ENCODE data around the gene KRTCAP2.
"Not testable (repeated sequence)": the region's sequence is repeated elsewhere in the genome, so short reads cannot be mapped to it uniquely, and the experiment has no call there.

KRTCAP2 gene

DNA sequence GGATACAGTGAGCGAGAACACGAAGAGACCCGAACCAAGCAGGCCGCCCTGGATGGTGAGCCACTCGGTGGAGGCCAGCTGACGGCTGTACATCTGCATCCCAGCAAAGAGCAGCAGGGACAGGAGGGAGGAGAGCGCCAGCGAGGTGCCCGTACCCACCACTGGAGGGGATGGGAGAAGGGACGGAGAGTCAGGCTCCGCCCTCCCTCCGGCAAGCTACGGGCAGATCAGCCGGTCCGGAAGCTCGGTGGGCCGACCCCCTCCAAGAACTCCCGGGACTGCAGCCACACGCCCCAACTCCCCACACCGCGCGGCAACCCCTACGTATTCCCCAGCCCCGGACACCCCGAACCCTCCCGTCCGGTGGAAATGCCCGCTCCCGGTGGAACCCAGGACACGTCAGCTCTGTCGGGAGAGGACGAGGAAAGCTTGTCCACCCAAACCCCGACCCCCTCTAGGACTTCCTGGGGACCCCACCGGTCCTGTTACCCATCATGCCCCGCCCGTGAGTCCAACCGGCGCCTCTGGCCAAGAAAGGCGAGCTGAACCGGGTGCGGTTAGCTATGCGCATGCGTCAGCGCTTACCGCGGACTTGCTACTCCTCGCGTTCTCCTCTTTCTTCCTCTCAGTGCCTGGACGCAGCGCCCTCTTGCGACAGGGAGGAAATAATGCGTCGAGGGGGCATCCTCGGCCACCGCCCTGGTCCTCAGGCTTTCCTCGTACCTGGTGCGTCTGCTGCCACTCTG is at the start of gene KRTCAP2:
Gene KRTCAP2, minus strand, starts transcription at position 573 of the 746 bp plus-strand sequence. Its CDS starts 80 bp downstream, at position 493.
- DNase-seq (ENCODE audit: low spot score): peak; percentile 96

DNA sequence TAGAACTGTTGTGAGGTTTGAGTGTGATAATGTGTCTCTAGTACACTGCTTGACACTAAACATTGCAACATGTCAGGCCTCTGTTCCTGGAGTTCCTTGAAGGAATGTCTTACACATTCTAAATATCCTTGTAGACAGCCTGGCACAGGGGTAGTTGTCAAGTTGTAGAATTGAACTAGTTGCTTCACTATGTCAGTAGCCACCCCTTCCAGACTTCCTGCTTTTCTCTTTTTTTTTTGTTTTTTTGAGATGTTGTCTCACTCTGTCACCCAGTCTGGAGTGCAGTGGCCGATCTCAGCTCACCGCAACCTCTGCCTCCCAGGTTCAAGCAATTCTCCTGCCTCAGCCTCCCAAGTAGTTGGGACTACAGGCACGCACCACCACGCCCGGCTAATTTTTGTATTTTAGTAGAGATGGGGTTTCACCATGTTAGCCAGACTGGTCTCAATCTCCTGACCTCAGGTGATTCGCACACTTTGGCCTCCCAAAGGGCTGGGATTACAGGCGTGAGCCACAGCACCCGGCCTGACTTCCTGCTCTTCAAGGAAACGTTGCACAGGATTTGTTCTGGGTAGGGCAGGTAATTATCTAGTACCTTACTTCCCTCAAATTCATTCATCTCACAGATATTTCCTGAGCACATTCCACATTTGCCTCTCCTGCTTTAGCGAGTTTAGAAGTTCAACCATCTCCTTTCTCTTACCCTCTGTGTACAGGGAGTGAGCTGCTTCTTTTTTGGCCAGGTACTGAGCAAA is 47.3 kb upstream of the KRTCAP2 start:
- not testable (repeated sequence) for DNase-seq (ENCODE audit: low spot score)

DNA sequence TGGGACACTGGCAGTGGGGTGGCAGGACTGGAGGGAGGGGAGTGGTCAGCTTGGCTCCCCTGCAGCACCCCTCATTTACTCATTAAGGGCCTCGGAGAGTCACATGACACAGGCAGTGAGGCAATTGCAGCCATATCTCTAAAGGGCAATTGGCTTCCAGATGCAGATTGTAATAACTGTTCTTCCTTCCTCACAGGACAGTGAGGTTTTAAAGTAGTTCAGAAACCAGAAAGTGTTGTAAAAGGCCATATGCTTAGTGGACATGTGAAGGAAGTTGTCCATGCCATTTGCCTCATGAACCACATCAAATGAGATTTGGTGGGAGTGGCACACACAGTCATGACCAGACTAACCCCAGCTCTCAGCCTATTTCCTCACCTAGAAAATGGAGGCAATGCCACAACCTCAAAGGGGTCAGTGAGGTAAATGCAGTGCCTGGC is 46.5 kb upstream of the KRTCAP2 start:
- DNase-seq (ENCODE audit: low spot score): peak; percentile 74

DNA sequence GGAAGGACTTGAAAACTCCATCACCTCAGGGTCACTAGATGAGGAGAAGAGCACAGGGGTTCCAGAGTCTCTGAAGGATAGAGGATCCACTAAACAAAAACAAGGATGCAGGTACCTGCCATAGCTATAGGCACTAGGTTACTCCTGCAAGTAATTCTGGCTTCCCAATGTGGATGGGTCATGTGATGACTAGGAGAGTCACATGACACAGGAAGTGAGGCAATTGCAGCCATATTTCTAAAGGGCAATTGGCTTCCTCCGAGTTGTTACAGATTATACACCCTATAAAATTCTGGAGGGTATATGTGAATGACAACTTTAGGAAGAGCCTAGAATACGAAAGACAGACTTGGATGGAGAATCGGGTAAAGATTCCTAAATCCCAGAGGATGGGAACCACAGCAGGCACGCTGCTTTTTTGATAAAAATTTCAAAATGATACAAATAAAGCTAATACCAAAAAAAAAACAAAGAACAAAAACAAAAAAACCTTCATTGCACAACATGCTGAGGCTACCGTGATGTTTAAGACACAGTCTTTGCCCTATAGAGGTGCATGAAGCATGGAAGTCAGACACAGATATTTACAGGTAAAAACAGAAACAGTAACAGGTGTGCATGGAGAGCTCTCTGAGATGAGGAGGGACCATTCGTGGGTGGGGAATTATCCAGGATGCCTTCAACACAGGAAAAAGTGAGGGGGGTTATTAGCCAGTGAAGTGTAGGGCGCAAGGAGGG is 45.9 kb upstream of the KRTCAP2 start:
- peak; percentile 93 for DNase-seq (ENCODE audit: low spot score)

DNA sequence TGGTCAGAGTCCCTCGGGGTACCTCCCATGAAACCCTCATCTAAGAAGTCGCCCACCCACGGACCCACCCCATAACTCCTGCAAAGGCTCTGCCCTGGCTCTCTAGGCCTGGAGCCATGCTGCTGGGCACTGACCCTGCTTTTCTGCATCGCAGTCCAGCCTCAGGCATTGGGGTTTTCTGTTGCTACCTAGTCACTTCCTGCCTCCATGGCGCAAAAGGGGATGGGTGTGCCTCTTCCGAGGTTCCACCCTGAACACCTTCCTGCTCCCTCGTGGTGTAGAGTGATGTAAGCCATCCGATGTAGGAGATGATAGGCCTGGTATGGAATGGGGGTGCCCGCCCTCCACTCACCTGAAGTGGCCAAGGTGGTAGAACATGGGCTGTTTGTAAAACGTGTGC is 41.6 kb upstream of the KRTCAP2 start:
- DNase-seq (ENCODE audit: low spot score): not testable (repeated sequence)

DNA sequence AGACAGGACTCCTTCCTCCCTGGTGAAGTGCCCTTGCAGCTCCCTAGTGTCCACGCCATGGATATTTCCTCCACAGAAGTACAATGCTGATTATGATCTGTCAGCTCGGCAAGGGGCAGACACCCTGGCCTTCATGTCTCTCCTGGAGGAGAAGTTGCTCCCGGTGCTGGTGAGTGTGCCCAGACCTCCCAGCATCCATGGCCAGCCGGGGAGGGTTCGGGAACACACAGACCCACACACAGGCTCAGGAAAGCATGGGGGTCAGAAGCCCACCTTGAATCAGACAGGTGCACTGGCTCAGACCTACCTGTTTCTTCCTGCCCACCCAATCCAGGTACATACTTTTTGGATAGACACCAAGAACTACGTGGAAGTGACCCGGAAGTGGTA is 38.9 kb upstream of the KRTCAP2 start:
- DNase-seq (ENCODE audit: low spot score): not testable (repeated sequence)

DNA sequence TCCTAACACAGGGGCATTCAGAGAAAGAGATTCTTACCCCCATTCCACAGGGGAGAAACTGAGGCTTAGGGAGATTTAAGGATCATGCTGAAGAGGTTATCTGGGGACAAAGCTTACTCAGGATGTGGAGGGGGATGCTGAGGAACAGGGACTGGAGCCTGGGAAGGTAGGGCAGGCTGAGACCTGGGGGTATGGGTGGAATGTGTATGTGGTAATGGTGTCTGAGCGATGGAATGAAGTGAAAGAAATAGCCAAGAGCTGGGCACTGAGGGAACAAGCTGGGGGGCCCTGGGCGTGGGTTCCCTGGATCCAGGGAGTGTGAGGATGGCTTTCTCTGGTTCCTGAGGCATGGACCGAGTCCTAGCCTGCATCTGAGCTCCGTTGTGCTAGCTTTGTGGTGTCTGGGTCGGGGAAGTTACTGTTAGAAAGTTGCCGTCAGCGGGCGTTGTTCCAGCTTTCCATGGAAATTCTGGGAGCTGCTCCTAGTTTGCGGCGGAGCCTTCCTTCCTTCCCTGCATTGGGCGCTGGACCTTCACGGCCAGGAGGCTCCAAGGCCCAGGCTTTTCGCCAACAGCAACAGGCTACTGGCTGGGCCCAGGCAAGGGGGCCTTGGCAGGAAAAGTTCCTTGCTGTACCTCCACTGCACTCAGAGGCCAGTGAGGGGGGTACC is 38.4 kb upstream of the KRTCAP2 start:
- not testable (repeated sequence) for DNase-seq (ENCODE audit: low spot score)

DNA sequence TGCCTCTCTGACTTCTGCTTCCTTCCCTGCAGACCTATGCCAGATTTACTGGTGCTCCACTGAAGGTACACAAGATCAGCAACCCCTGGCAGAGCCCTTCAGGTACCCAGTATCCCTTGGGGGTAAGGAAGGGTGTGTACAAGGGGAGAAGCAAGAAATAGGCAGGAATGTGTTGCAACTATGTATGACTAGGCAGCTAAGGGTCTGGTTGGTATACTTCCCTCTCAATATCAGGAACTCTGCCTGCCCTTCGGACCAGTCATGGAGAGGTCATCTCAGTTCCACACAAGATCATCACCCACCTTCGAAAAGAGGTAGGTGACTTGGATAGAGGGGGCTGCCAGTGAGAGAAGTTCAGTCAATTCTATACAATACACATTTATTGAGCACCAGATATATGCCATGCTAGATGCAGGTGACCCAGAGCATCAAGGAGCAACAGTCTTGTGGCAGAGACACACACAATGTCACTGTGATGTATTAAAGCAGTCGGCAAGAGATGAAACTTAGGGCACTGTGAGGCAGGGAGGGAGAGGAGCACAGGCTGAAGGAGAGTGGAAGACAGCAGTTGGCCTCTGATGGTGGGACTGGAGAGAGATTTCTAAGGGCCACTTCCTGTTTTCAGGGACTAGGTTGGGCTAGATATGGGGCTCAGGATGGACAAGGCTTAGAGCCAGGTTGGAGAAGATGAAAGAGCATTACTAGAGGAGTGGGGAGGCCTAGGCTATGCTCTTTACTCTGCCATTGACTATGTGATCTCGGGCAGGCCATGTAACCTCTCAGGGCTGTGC is 37.4 kb upstream of the KRTCAP2 start:
- DNase-seq (ENCODE audit: low spot score): no peak

DNA sequence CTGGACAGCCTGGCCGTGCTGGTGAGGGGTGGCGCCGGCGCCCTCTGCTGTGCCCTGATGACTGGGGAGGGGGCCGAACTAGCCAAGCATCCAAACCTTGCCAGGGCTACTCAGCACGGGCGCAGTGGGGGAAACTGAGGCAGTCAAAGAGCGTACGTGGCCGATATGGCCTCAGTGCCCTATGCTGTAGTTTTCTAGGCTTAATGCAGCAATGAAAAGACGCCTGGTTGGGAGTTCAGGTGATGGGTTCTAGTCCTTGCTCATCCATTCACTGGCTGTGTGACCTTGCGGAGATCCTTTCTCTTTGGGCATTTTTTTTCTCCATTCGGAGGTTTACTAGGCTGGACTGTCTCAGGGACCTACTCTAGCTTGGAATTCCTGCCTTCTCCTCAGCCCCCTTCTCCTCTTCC is 36.2 kb upstream of the KRTCAP2 start:
- no peak for DNase-seq (ENCODE audit: low spot score)

DNA sequence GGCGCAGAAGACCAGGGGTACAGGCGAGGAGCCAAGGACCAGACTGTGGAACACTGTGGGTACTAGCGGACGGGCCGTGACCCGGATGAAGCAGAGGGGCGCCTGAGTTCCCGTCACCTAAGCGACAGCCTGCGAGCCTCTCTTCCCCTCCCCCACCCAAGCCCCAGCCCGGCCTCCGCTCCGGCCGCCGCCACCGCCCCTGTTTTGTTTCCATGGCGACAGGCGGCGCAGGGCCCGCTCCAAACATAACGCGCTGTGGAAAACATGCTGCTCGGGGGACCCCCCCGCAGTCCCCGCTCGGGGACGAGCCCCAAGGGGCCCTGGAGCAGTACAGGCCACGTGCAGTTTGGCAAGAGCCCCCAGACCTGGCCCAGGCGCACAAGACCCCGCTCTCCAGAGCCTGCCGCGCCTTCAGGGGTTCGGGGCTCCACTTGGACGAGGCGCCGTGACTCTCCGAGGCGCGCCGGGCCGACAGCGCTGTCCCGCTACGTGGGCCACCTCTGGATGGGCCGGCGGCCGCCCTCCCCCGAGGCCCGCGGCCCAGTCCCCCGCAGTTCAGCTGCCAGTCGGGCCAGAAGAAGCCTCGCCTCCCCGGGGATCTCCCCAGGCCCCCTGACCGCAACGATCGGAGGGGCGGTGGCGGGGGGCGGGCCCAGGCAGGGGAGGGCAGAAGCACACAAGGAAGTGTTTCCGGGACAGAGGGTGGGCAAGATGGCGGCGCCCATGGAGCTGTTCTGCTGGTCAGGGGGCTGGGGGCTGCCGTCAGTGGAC is 35.6 kb upstream of the KRTCAP2 start, which contains the start of gene MTX1:
Gene MTX1, plus strand, starts transcription at position 155 of the 771 bp plus-strand sequence. Its CDS starts 110 bp downstream, at position 265.
- DNase-seq (ENCODE audit: low spot score): peak; percentile 76

DNA sequence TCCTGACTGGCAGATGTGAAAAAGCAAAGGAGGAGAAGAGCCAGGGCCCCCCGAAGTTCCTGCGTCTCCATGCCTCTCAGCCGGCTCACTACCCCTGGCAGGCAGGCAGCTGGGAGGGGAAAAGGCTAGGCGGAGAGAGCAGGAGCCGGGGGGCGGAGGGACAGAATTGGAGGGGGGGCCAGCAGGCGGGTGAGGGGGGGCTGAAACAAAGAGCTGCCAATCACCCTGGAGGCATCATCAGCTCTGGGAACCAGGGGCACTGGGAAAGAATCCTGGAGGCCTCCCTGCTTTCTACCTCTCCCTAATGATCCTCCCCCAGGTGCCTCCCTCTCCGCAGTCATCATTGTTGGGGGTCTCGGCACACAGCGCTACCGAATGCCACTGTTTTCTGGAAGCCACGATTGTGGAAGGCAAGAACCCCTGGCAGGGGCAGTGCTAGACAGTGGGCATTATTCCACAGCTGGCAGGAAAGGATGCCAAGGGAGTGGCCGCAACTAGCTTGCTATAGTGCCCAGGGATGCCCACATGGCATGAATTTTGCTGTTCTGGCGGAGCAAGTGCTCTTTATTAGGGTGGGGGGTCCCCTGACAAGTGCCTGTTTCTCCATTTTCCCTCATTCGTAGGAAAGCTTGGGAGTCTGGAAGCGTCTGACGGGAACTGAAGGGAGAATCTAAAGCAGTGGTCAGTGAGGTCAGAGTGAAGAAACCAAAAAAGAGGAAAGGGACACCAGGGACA is 34.9 kb upstream of the KRTCAP2 start, which contains the start of gene THBS3:
Gene THBS3, minus strand, starts transcription at position 92 of the 735 bp plus-strand sequence. Its CDS starts 21 bp downstream, at position 71.
- peak; percentile 71 for DNase-seq (ENCODE audit: low spot score)

DNA sequence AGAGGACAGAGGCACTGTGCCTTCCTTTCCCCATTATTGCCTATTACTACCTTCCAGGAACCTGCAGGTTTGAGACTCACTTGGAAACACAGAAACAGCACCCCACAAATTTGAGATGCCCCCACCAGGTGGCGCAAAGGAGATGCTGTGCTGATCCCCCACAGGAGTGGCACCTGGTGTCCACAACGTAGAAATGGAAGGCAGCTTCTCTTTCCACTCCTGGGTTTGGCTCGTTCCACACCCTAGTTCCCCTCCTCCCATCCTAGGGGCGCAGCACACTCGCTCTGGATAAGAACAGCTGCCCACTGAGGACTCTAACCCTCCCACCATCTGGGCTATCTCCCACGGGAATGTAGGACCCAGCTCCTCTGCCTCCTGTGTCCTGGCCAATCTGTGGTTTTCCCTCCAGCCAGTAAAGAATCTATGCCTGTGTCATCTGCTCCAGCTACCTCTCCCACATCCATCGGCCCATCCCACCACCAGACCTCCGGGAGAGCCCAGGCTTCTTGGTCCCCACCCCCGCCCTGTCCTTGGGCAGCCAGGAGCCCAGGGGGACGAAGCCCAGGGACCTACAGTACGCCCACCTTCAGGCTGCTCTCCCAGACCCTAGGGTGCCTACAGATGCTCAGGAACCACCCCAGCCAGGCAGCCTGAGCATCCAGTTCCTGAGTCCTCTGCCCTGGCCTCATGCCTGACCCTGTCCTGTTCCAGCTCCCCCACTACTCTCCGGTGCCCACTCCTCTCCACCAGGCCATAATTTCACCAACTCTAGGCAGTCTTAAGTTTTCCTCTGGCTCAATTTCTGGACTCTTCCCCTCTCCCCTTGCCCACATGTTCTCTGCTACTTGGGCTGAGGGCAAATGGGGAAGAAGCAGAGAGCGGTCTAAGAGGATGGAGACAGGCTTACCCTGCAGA is 34.0 kb upstream of the KRTCAP2 start:
- peak; percentile 73 for DNase-seq (ENCODE audit: low spot score)

DNA sequence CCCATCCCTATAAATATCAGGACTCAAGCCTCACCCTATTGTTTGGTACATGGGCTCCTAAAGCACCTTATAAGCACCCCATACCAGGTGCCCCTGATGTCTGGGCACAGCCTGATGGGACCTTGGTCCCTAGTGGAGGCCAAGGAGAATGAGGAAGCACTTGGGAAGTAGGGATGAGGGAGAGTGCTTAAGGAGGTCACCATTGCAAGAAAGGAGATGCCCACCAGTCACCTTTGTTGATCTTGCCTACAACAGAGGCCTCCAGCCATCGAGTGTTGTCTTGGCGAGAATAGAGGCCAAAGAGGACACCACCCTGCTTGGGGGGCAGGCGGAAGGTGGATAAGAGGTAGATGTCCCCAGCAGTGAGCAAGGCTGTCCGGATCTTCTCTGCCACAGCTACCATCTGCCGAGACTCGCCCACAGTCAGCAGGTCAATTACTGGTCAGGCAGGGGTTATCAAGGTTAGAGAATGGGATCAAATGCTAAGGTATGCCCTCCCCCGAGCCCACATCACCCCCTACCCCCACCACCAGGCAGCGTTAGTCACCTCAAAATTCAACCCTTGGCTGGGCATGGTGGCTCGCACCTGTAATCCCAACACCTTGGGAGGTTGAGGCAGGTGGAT is 33.0 kb upstream of the KRTCAP2 start:
- DNase-seq (ENCODE audit: low spot score): no peak

DNA sequence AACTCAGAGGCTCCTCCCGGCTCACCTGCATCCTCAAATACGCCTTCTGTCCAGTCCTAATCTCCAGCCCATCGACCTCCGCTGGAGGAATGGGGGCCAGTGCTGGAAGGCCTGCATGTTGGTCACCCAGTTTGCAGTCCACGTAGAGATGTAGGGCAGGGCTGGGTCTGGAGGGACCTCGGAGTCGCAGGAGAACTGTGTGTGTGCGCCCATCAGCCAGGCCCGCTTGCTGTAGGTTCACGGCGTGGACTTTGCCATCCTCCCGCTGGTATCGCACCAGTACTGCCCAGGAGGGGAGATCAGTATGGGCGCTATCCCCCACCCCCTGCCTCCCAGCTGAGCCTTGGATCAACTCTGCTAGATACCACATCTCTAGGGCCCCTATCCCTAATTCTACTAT is 31.9 kb upstream of the KRTCAP2 start:
- no peak for DNase-seq (ENCODE audit: low spot score)

DNA sequence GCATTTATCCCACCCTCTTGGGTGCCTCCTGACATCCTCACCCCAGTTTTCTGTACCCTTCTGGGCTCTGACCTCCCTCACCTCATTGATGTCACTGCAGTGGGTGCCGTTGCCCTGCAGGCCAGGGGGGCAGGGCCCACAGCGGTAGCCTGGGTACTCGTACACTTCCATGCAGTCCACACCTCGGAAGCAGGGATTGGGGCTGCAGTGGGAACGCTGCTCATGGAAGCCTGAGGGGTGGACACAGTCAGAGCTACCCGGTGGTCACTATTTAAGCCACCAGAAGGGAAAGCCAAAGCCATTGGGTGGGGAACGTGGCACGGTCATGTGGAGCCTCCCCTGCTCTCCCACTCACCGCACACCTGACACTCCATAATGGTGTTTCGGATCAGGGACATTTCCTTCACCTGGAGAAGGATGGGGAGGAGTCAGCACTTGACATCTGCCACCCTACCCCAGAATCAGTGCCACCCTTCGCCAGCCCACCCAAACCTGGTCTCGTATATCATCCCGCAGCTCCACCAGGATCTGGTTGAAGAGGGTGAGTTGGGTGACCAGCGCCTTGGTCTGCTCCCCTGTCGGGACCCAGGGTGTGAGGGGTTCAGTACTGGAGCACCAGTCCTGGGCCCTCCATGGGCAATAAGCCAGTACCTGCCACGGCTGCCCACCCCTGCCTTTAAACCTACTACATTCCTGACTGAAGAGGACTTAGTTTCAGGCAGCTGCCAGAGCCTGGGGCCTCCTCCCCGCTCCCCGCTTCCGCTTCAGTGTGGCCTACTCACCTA is 29.8 kb upstream of the KRTCAP2 start:
- DNase-seq (ENCODE audit: low spot score): no peak

DNA sequence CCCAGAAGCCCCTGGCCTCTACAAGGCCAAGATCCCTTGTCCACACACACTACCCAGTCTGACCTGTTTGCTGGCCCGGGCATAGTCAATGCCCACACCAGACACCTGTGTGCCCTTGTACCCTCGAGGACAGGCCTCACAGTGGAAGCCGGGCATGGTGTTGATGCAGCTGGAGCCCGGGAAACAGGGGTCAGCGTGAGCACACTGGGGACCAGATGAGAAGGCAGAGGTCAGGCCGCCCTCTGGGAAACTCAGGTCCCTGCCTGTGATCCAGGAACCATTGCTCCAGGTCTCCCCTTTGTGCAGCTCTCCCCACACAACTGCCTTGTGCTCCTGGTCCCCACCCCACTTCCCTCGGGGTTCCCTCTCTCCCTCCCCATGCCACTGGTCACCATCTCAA is 29.1 kb upstream of the KRTCAP2 start:
- no peak for DNase-seq (ENCODE audit: low spot score)

DNA sequence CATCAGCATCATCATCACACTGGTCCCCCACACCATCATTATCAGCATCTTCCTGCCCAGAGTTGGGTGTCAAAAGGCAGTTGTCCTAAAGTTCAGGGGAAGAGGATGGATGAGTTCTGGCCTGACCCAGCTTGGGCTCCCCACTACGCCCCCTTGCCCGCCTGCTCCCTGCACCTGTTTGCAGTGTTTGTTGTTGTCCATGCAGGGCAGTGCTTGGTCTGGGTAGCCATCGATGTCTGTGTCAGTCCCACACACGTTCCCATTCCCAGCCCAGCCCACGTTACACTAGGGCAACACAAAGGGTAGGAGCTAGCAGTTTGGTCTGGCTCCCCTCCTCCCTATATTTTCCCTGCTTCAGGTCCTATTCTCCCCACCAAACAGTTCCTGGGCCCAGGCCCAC is 27.8 kb upstream of the KRTCAP2 start:
- DNase-seq (ENCODE audit: low spot score): no peak
